Right forelimb (tissue), 1 donor: Measurements from ENCODE around the gene ARL4D.
A peak's percentile ranks its signal among the peaks of the same experiment; 100 is the strongest.
"Not testable (repeated sequence)": the region's sequence is repeated elsewhere in the genome, so short reads cannot be mapped to it uniquely, and the experiment has no call there.

ENCODE experiments used
- DNase-seq: peaks from one replicate; pipeline ENCODE4 v3.0.0-alpha.2; 2018

The ARL4D gene

GRCh38 chr17:43371227-43371821, 27.5 kb upstream of the ARL4D start:
- no peak for DNase-seq

GRCh38 chr17:43372273-43372911, 26.4 kb upstream of the ARL4D start:
- DNase-seq: no peak

GRCh38 chr17:43373356-43373755, 25.4 kb upstream of the ARL4D start:
- no peak for DNase-seq

- not testable (repeated sequence) for DNase-seq
Measured at GRCh38 chr17:43375915-43376314, 22.9 kb upstream of the ARL4D start.

- no peak for DNase-seq
Measured at GRCh38 chr17:43377056-43377810, 21.6 kb upstream of the ARL4D start.

GRCh38 chr17:43378766-43379165, 20.0 kb upstream of the ARL4D start:
- no peak for DNase-seq

- no peak for DNase-seq
Measured at GRCh38 chr17:43380307-43380706, 18.5 kb upstream of the ARL4D start.

- DNase-seq: no peak
Measured at GRCh38 chr17:43381204-43381603, 17.6 kb upstream of the ARL4D start.

- DNase-seq: no peak
Measured at GRCh38 chr17:43381621-43382020, 17.2 kb upstream of the ARL4D start.

GRCh38 chr17:43382776-43383175, 16.0 kb upstream of the ARL4D start:
- no peak for DNase-seq

- DNase-seq: no peak
Measured at GRCh38 chr17:43383372-43383771, 15.4 kb upstream of the ARL4D start.

GRCh38 chr17:43383826-43384475, 14.8 kb upstream of the ARL4D start:
- no peak for DNase-seq

- DNase-seq: no peak
Measured at GRCh38 chr17:43384476-43384862, 14.3 kb upstream of the ARL4D start.

- no peak for DNase-seq
Measured at GRCh38 chr17:43385046-43385831, 13.6 kb upstream of the ARL4D start.

- DNase-seq: peak; percentile 95
Measured at GRCh38 chr17:43388359-43389045, 10.3 kb upstream of the ARL4D start.

GRCh38 chr17:43389046-43389947, 9.5 kb upstream of the ARL4D start:
- peak; percentile 88 for DNase-seq

GRCh38 chr17:43392397-43392796, 6.4 kb upstream of the ARL4D start:
- DNase-seq: no peak

GRCh38 chr17:43393944-43394482, 4.8 kb upstream of the ARL4D start:
- peak; percentile 94 for DNase-seq

GRCh38 chr17:43394696-43395095, 4.1 kb upstream of the ARL4D start:
- DNase-seq: not testable (repeated sequence)

- no peak for DNase-seq
Measured at GRCh38 chr17:43395165-43395564, 3.6 kb upstream of the ARL4D start.
